ENCODE results near the gene ADCY4. TPM values are rescaled to one million over a fixed set of nuclear protein-coding genes. Genes with fewer than 3 reads are reported as not detected.

ADCY4 gene
- total and polyA plus RNA-seq, 2 of the 8 experiments (the other 6 are each of a cell fraction or from before 2014, with no cell fraction given), result 0.27 to 0.35 TPM

- Histone ChIP-seq H3K79me2 (ENCODE audit: control insufficient read depth in 1 of 2, insufficient read depth in 2 of 2, low read length in 2 of 2) (no peaks in the 10 kb centered on the region), H2BK12ac (ENCODE audit: low read depth, low read length) (no peak overlapping the region), H2BK20ac (ENCODE audit: low read length) (no peak overlapping the region), H2BK15ac (ENCODE audit: low read length) (no peak overlapping the region), H3K27ac (ENCODE audit: low read depth, low read length) (no peak overlapping the region), H2AFZ (ENCODE audit: low read length) (no peak overlapping the region), H3K4me2 (ENCODE audit: insufficient read depth in 1 of 2, low read depth in 2 of 2, low read length in 2 of 2) (peak overlapping the region; percentile 55 to 97; a peak in 1 of 4 replicates), H3K79me1 (ENCODE audit: low read depth, low read length) (no peaks in the 10 kb centered on the region), H3K9ac (replicated peaks in 1 of 4; ENCODE audit: extremely low read depth in 1 of 4, low read depth in 3 of 4, low read length in 3 of 4) (no peak overlapping the region), H3K36me3 (ENCODE audit: control insufficient read depth in 2 of 4, insufficient read depth in 4 of 4, low read length in 3 of 4) (no peaks in the 10 kb centered on the region; a peak in 3 of 8 replicates), H2AK5ac (ENCODE audit: low read depth, low read length) (no peak overlapping the region), H3K23ac (ENCODE audit: insufficient read length) (no peak overlapping the region), H3K27me3 (replicated peaks in 1 of 4; ENCODE audit: control insufficient read depth in 3 of 4, extremely low read depth in 1 of 4, insufficient read depth in 3 of 4, low read length in 3 of 4) (no peaks in the 10 kb centered on the region; a peak in 1 of 7 replicates), H3K9me3 (ENCODE audit: insufficient read depth in 2 of 2, low read depth in 1 of 2, low read length in 1 of 2) (no peaks in the 10 kb centered on the region), H3K23me2 (ENCODE audit: low read depth, low read length) (peaks cover 5% of the 10 kb centered on the region), H4K5ac (ENCODE audit: insufficient read length, low read depth, low read length) (no peak overlapping the region), H3K4ac (replicated peaks; ENCODE audit: insufficient read length, low read depth, low read length) (no peak overlapping the region), H3K4me3 (ENCODE audit: extremely low read depth in 1 of 4, insufficient read depth in 2 of 4, low read depth in 3 of 4, low read length in 4 of 4) (no peak overlapping the region; a peak in 1 of 8 replicates), H2BK120ac (replicated peaks; ENCODE audit: low read depth, low read length) (no peak overlapping the region), H3K56ac (replicated peaks; ENCODE audit: insufficient read length, low read depth, low read length) (no peak overlapping the region), H3K18ac (ENCODE audit: extremely low read depth, low read length) (no peak overlapping the region), H3K4me1 (replicated peaks in 1 of 4; ENCODE audit: control insufficient read depth in 3 of 4, insufficient read depth in 4 of 4, low read length in 3 of 4) (peaks cover 0 to 4% (median 2%) of the 10 kb centered on the region in 4 experiments; a peak in 4 of 7 replicates), H4K20me1 (replicated peaks in 1 of 2; ENCODE audit: control insufficient read depth in 1 of 2, insufficient read depth in 2 of 2, low read length in 2 of 2) (peaks cover 0 to 2% of the 10 kb centered on the region in 2 experiments), H4K91ac (replicated peaks; ENCODE audit: insufficient read length, low read length) (no peak overlapping the region), H4K8ac (ENCODE audit: extremely low read depth, insufficient read depth, low read length) (peak overlapping the region; percentile 78; the same call in 1 of the 2 replicates), H3K14ac (ENCODE audit: insufficient read length) (no peak overlapping the region), H2BK5ac (ENCODE audit: low read depth, low read length) (0 out of 2 replicates have a peak overlapping the region, but pooled peaks have one; percentile 44)
- WGBS, 2 experiments (ENCODE audit: extremely low coverage in 1 of 2, insufficient coverage in 1 of 2, insufficient read length in 1 of 2, insufficient replicate concordance in 2 of 2, low coverage in 1 of 2, low lambda C conversion rate in 2 of 2, missing lambda C conversion rate in 1 of 2), result 94% methylated on average over 14 of the region's 14 CpGs; no CpG with 5 or more reads in 1 of the 2 experiments
- DNase-seq (ENCODE audit: low read depth in 1 of 2, low spot score in 2 of 2) (no peak), FAIRE-seq (no peak)
- ChIA-PET CTCF (ENCODE audit: partially characterized antibody) (interaction anchor here (1.0 to 8.6 kb wide), 16 partner anchors 11 to 213 kb away, joined by 3 to 94 read pairs (median 6); partner anchors contain the start of genes CIDEB, DHRS1, GMPR2 and IRF9), POLR2A (ENCODE audit: partially characterized antibody) (interaction anchor here (0.8 to 3.8 kb wide), 15 partner anchors 8 to 134 kb away, joined by 3 to 26 read pairs (median 8); partner anchors contain the start of genes CHMP4A, GMPR2, PSME1 and TINF2)
- no peak for TF ChIP-seq ASH2L (IDR thresholded peaks at IDR 0.05; ENCODE audit: low read length)
- no peak for TF ChIP-seq TCF12 (IDR thresholded peaks at IDR 0.05; ENCODE audit: low read depth, low read length)
- no peak for TF ChIP-seq KDM5A (IDR thresholded peaks at IDR 0.05; ENCODE audit: low read length)
- no peak for TF ChIP-seq EZH2 (IDR thresholded peaks at IDR 0.05; ENCODE audit: low read depth, low read length, severe bottlenecking)
Observed at GRCh38 chr14:24269910-24270536, 64.8 kb downstream of the ADCY4 start.
